ENCODE data around the gene RBFOX2. TPM values are rescaled to one million over a fixed set of nuclear protein-coding genes. Genes with fewer than 3 reads are reported as not detected.

Gene RBFOX2
- total and polyA plus RNA-seq, 3 donors from 2014 or later: 53.4 to 85.2 (median 63.9) TPM

- Histone ChIP-seq H3K27me3 (no peaks in the 10 kb centered on the region), H3K36me3 (ENCODE audit: low read depth, missing control alignments) (no peaks in the 10 kb centered on the region), H3K4me1 (peaks cover 8% of the 10 kb centered on the region), H3K9me3 (no peaks in the 10 kb centered on the region), H3K27ac (no peak overlapping the region), H3K4me3 (no peak overlapping the region)
- intact Hi-C loops (cut with DNase I; ENCODE audit: low total_unique reads): no loop called here
- DNase-seq: no peak
- TF ChIP-seq, protein P1, sequence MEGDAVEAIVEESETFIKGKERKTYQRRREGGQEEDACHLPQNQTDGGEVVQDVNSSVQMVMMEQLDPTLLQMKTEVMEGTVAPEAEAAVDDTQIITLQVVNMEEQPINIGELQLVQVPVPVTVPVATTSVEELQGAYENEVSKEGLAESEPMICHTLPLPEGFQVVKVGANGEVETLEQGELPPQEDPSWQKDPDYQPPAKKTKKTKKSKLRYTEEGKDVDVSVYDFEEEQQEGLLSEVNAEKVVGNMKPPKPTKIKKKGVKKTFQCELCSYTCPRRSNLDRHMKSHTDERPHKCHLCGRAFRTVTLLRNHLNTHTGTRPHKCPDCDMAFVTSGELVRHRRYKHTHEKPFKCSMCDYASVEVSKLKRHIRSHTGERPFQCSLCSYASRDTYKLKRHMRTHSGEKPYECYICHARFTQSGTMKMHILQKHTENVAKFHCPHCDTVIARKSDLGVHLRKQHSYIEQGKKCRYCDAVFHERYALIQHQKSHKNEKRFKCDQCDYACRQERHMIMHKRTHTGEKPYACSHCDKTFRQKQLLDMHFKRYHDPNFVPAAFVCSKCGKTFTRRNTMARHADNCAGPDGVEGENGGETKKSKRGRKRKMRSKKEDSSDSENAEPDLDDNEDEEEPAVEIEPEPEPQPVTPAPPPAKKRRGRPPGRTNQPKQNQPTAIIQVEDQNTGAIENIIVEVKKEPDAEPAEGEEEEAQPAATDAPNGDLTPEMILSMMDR (IDR thresholded peaks at IDR 0.05): no peak
- TF ChIP-seq POLR2A (IDR thresholded peaks at IDR 0.05): no peak
These were observed 128.9 kb downstream of the RBFOX2 start for GRCh38 chr22:35899736-35900135.

DNA sequence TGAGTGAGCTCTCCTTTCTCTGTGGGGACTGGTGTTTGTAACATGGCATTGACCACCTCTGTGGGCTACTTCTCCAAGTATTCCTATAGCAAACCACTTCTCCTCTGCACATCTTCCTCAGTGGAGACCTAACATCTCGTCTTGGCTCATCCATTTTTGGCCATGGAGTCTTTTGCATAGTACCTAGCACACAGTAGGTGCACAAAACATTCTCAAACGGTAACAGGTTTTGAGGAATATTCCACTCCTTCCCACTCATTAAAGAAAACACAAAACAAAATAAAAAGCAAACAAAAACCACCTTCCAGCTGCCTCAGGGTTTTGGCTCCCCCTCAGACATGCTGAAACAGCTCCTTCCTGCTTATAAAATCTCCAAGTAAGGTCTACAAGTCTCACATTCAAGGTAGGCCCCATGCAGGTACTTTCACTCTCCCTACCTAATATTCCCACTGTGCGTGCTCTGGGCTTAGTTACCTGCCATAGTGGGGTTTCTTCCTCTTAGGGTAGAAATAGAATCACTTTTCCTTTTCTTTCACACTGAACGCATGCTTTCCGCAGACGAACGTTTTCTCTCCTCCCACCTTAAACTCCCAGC is 132.4 kb downstream of the RBFOX2 start:
- Histone ChIP-seq H3K36me3 (ENCODE audit: low read depth, missing control alignments) (no peaks in the 10 kb centered on the region), H3K4me1 (peaks cover 8% of the 10 kb centered on the region), H3K27ac (no peak overlapping the region), H3K27me3 (no peaks in the 10 kb centered on the region), H3K4me3 (no peak overlapping the region), H3K9me3 (no peaks in the 10 kb centered on the region)
- no peak for DNase-seq
- TF ChIP-seq POLR2A (IDR thresholded peaks at IDR 0.05): no peak
- TF ChIP-seq, protein P1 (IDR thresholded peaks at IDR 0.05): no peak
- intact Hi-C loops (cut with DNase I; ENCODE audit: low total_unique reads): no loop called here
- 80 to 88% methylated on average over 7 of the region's 7 CpGs for WGBS, 2 donors

GRCh38 chr22:35894937-35895708 is 133.5 kb downstream of the RBFOX2 start:
- Histone ChIP-seq H3K36me3 (ENCODE audit: low read depth, missing control alignments) (no peaks in the 10 kb centered on the region), H3K4me1 (peaks cover 8% of the 10 kb centered on the region), H3K9me3 (no peaks in the 10 kb centered on the region), H3K27ac (peak overlapping the region; percentile 51 to 59), H3K4me3 (peak overlapping the region; percentile 16 to 40), H3K27me3 (no peaks in the 10 kb centered on the region)
- TF ChIP-seq, protein P1 (IDR thresholded peaks at IDR 0.05): no peak
- TF ChIP-seq POLR2A (IDR thresholded peaks at IDR 0.05): no peak
- 56 to 57% methylated on average over 7 of the region's 7 CpGs for WGBS, 2 donors
- DNase-seq: peak; percentile 74
- intact Hi-C loops (cut with DNase I; ENCODE audit: low total_unique reads): no loop called here

DNA sequence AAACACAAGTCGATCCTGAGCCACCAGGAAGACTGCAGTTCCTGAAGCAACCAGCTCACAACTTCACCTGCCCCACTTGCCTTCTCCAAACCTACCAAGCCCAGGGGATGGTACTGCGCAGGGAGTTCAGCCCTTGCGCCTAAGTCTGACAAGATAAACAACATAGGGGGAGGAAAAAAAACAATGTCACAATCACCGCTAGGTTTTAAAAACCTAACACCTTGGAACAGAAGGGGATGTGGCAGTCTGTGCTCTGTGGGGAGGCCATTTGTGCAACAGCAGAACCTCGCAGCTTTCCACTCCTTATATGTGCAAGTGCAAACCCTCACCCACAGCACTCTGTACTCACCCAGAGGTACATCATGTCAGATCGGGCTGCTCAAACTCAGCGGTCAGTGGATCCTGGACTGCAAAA is 134.2 kb downstream of the RBFOX2 start:
- TF ChIP-seq, protein P1 (IDR thresholded peaks at IDR 0.05): peak; percentile 2 to 21 (median 18)
- TF ChIP-seq POLR2A (IDR thresholded peaks at IDR 0.05): no peak
- no peaks in the 10 kb centered on the region for H3K36me3 ChIP-seq (ENCODE audit: low read depth, missing control alignments)
- intact Hi-C loops (cut with DNase I; ENCODE audit: low total_unique reads): no loop called here
- H3K4me1 ChIP-seq: peaks cover 8% of the 10 kb centered on the region
- DNase-seq: peak; percentile 65
- no peaks in the 10 kb centered on the region for H3K27me3 ChIP-seq
- H3K9me3 ChIP-seq: no peaks in the 10 kb centered on the region
- whole genome bisulfite sequencing, 2 donors: 40 to 42% methylated on average over 7 of the region's 7 CpGs
- peak overlapping the region; percentile 16 to 40 for H3K4me3 ChIP-seq
- H3K27ac ChIP-seq: peak overlapping the region; percentile 51 to 59
